GM21737 (cell line): ENCODE data around the gene ARHGAP12.
"Not testable (repeated sequence)": the region's sequence is repeated elsewhere in the genome, so short reads cannot be mapped to it uniquely, and the experiment has no call there.

Experiments used
- ATAC-seq: cut with Tn5 transposase; IDR thresholded peaks from one replicate; pipeline ENCODE4 v1.9.1; 2021; ENCODE audit warnings: mild to moderate bottlenecking, moderate library complexity; ENCODE audit not compliant: unreplicated experiment

ARHGAP12 gene, protein sequence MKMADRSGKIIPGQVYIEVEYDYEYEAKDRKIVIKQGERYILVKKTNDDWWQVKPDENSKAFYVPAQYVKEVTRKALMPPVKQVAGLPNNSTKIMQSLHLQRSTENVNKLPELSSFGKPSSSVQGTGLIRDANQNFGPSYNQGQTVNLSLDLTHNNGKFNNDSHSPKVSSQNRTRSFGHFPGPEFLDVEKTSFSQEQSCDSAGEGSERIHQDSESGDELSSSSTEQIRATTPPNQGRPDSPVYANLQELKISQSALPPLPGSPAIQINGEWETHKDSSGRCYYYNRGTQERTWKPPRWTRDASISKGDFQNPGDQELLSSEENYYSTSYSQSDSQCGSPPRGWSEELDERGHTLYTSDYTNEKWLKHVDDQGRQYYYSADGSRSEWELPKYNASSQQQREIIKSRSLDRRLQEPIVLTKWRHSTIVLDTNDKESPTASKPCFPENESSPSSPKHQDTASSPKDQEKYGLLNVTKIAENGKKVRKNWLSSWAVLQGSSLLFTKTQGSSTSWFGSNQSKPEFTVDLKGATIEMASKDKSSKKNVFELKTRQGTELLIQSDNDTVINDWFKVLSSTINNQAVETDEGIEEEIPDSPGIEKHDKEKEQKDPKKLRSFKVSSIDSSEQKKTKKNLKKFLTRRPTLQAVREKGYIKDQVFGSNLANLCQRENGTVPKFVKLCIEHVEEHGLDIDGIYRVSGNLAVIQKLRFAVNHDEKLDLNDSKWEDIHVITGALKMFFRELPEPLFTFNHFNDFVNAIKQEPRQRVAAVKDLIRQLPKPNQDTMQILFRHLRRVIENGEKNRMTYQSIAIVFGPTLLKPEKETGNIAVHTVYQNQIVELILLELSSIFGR

DNA sequence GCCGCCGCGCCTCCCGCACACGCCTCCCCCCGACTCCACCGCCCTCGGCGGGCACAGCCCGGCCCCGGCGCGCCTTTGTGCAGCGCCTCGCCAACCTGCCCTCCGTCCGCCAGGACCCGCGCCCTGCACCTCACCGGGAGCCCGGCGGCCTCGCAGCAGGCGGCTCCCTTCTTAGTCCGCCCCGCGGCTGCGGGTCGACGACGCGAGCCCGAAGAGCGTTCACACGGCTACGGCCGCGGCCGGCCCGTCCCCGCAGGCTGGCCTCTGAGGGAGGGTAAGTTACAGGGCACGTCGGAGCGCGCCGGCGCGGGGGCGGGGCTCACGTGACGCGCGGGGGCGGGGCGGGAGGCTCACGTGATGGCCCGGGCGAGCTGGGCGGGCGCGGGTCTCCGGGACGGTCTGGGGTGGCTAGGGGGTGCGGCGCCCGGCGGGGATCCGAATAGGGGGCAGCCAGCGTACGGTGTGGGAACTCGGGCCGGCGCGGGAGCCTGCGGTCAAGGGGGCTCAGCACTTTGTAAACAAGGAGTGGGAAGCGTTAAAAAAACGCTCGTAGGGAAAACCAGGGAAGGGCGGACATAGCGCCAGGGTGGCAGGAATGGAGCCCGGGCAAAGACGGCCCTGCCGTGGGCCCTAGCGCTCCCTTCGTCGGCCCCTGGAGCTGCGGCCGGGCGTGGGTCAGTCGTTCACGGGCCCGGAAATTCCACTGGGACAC, at the start of gene ARHGAP12:
Gene ARHGAP12 (minus strand): TSS at position 283 of the 712 bp plus-strand sequence. CDS start 19,976 bp downstream, outside the sequence.
- peak; percentile 69 for ATAC-seq

DNA sequence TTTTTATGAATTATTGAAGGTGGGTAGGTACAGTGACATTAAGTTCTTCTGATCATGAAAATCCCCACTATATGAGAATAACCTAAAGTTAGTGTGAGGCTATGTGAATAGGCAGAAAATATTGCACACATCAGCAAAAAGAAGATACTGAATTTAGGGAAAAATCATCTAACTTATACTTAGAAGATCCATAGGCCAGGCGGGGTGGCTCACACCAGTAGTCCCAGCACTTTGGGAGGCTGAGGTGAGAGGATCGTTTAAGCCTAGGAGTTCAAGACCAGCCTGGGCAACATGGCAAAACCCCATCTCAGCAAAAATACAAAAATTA, 49.5 kb upstream of the ARHGAP12 start:
- ATAC-seq: no peak

DNA sequence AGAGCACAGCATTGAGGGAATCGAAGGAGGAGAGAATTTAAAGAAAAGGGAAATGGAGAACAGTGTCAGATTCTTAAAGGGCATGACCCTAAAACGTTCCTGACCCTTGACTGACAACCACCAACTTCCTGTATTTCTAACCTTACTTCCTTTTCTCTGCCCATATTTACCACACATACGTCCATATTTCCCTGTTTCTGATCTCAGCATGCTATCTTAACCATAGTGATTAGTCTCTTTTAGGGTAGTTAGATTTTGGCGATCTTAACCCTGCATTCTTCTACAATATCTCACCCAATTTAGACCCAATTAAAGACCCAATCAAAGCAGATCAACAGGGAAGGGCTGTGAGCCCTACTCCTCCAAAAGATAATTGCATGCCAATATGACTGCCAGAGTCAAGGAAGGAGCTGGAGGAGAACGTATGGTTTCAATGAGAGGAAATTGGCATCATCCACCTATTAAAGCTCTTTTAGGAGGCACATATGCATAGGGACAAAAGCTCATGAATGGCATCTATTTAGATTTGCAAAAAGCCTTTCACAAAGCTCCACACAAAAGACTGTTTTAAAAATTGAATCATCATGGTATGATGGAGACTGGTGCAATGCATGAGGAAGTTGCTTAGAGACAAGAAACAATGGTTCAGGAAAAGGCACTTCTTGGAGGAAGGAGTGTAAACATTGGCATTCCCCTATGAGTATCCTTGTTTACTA, 49.0 kb upstream of the ARHGAP12 start:
- ATAC-seq: no peak

DNA sequence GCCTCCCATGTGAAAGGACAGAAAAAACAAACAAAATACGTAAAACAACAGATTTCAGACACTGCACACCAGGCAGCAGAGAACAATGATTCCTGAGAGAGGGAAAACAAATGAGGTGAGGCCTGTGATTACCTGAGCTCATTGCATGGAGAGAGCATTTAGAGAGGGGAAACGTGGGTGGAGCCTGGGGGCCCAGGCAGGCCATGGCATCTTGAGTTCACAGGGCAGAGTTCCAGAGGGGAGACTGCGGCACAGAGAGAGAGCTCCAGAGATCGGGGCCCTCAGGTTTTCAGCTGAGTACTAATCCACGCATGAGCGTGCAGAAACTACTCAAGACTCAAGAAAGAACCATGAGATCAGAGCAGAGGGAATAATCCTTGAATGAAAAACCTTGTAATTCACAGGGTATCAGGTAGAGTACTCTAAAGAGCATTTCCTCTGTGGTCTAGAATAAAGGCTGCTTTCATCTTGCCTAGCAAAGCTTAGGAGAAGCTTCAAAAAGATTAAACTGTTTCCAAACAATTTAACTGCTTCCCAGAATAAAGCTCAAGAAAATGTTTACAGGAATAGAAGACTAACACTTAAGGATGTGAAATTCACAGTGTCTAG, 46.6 kb upstream of the ARHGAP12 start:
- no peak for ATAC-seq

DNA sequence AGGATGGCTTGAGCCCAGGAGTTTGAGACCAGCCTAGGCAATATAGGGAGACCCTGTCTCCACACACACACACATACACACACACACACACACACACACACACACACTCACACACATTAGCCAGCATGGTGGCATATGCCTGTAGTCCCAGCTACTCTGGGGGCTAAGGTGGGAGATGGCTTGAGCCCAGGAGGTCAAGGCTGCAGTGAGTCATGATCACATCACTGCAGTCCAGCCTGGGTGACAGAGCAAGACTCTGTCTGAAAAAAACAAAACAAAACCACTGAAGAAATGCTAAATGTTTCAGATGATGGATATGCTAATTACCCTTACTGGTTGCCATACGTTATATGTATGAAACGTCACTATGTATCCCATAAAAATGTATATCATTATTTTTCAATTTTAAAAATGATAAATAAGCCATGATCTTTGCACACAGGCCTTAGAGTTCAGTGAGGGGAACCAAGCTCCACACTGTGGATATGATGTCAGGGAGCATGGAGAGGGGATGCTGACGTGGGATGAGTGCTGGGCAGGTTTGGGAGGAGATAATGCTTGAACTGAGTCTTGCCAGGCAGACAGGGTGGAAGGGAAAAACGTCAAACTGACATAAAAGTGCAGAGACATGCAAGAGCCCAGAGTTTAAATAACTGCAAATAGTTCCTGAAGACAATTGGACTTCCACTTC, 45.9 kb upstream of the ARHGAP12 start:
- no peak for ATAC-seq

DNA sequence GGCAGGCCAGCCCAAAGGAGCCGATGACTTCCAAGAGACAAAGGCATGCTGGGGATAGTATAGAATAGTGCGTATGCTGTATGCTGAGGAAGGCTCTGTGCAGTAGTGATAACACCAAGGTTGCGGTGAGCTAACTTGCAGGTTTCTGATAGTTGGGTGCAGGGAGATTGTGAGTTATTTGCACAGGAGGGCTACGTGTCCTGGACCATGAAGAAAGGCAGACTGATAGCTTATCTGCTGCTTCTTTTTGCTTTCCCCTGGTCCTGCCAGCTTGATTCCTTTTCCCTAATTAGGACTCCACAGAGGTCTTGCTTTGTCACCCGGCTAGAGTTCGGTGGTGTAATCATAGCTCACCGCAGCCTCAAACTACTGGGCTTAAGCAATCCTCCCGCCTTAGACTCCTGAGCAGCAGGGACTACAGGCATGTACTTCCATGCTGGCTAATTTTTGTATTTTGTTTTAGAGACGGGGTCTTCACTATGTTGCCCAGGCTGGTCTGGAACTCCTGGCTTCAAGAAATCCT, 43.9 kb upstream of the ARHGAP12 start:
- ATAC-seq: no peak

DNA sequence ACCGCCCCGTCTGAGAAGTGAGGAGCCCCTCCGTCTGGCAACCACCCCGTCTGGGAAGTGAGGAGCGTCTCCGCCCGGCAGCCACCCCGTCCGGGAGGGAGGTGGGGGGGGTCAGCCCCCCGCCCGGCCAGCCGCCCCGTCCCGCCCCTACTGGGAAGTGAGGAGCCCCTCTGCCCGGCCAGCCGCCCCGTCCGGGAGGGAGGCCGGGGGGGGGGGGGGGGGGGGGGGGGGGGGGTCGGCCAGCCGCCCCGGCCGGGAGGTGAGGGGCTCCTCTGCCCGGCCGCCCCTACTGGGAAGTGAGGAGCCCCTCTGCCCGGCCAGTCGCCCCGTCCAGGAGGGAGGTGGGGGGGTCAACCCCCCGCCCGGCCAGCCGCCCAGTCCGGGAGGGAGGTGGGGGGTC, 41.2 kb upstream of the ARHGAP12 start:
- not testable (repeated sequence) for ATAC-seq

DNA sequence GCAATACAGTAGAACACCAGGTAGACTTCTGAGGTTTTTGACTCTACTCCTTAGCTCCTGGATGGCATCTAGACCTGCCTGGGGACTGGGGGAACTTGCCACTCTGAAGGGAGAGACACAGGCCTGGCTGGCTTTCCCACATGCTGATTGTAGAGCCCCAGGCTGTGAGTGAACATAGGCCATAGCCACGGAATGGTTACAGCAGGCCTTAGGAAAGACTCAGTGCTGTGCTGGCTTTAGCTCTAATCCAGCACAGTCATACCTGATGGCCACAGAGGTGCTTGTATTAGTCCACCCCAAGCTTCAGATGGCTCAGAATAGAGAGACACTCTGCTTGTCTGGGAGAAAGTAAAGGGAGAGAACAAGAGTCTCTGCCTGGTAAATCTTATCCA, 35.0 kb upstream of the ARHGAP12 start:
- no peak for ATAC-seq

DNA sequence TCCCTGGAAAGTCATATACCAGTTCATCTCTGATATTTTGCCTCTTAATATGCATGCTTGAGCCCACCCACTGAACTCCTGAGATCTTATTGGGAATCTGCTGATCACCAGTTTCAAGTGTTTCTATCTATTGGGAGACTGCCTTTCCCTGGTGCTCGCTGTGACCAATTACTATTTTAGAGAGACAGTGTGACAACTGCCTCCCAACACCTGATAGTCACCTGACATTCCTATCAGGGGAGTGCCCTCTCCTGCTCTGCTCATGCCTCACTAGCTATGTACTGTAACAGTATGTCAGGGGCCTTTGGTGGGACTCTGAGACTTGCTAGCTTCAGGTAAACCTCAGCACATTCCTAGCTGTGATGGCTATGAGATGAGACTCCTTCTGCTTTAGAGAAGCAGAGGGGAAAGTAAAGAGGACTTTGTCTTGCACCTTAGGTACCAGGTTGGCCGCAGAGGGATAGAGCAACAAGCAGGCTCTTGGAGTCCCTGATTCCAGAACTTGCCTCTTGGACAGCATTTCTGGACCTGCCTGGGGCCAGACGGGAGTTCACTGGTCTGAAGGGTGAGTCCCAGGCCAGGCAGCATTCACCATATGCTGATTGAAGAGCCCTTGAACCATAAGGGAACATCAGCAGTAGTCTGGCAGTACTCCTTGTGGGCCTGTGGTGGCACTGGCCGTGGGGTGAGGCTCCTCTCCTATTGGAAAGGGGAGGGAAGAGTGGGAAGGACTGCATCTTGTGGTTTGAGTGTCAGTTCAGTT, 34.4 kb upstream of the ARHGAP12 start:
- ATAC-seq: no peak

DNA sequence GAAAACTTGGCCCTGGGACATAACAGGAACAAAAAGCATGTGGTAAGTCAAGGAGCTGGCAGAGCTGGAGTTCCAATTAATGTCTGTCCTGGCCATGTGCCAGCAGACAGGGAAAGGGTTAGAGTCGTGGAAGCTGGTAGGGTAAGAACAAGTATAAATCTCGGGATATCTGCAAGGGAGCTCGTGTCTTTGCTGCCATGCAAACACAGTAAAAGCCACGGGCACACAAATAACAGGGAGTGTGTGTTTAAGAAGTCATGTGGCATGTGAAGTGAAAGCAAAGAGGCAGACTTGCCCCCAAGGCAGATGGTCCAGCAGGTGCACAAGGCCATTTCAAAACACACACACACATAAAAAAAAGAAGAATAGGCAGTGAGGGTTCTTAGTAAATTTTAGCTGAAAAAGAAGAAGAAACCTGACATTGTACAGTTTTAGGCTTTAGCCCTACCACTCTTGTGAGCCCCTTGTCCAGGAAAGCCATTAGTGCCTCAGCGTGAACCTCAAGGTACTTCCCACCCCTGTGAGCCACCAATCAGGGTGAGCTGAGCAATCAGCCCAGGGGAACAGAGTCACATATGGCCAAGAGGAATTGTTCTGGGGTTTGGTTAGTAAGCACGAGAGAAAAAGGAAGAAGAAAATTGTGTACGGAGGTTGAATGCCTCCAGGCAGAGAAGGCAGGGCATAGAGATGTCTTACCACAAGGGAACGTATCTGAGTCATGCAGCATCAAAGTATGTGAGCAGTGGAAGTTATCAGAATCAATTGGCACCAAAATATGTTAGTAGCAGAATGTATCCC, 32.8 kb upstream of the ARHGAP12 start:
- no peak for ATAC-seq

DNA sequence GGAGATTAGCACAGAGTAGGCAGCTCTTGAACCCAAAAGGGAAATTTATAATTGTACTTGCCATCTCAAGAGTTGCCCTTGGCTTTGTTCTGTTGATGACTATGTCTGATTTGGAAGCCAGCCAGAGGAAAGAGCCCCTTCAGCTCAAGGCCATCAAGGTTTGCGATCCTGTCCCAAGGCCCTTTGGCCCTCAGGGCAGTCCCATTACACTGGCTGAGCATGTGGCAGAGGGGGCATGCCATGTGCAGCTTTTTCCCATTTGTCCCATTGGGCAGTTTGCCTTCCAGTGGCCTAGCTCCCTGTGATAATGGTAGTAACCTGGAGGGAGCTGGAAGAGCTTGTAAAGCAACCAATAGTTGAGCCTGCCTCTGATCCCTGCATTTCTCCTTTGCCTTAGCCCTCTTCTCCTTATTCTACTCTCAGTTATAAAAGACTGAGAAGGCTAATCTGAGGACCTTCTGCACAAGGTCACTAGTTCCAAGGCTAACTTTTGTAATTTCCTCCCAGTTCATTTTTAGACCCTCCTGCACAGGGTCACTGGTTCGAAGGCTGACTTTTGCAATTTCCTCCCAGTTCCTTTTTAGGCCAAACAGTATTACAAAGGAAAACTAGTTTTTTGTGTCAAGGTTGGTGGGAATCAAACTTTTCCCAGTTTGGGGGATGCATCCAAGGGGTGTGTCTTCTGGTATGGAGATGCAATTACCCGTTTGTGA, 31.0 kb upstream of the ARHGAP12 start:
- no peak for ATAC-seq

DNA sequence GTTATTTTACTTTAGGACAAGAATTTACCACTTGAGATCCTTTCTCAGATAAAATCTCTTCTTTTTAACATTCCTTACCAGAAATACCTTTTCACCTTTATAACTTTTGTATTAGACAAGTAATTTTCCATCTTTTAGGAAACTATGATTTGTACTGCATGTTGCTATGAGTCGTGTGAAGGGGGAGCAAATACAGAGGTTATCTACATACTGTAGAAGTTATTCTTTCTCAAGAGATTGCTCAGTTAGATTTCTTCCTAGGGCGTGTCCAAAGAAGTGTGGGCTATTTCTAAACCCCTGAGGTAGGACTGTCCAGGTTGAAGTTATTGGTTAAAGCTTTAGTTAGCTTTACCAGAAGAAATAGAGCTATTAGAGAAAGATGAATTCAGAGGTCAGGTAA, 30.2 kb upstream of the ARHGAP12 start:
- no peak for ATAC-seq

DNA sequence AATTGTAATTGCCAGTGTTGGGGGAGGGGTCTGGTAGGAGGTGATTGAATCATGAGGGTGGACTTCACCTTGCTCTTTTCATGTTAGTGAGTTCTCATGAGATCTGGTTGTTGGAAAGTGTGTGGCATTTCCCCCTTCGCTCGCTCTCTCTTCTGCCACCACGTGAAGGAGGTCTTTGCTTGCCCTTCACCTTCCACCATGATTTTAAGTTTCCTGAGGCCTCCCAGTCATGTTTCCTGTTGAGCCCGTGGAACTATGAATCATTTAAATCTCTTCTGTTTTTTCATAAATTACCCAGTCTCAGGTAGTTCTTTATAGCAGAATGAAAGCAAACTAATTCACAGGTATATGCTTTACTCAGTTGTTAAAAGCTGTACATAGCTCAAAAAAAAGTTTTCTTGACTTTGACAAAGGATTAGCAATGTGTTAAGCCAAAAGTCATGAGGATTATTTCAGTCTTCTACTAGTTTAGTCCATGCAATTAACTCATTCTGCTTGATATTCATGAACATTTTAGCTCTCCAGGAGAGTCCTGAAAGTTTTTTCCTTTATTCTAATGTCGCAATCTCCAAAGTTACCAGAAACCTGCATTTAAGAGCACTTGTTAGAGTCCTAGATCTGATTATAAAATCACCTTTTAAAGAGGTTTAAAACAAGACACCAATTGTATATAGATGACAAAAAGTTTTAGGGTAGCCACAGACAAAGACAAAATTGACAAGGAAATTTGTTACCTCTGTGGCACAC, 27.7 kb upstream of the ARHGAP12 start:
- no peak for ATAC-seq

DNA sequence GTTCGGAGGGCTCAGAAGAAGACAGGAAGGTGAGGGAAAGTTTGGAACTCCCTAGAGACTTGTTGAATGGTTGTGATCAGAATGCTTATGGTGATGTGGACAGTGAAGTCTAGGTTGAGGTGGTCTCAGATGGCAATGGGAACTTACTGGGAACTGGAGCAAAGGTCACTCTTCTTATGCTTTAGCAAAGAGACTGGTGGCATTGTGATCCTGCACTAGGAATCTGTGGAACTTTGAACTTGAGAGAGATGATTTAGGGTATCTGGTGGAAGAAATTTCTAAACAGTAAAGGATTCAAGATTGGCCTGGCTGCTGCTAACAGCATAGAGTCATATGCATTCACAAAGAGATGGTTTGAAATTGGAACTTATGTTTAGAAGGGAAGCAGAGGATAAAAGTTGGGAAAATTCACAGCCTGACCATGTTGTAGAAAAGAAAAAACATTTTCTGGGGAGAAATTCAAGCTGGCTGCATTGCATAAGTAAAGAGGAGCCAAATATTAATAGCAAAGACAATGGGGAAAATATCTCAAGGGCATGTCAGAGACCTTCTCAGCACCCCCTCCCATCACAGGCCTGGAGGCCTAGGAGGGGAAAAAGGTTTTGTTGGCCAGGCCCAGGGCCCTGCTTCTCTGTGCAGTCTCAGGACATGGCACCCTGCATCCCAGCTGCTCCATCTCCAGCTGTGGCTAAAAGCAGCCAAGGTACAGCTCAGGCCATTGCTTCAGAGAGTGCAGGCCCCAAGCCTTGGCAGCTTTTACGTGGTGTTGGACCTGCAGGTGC, 26.0 kb upstream of the ARHGAP12 start:
- no peak for ATAC-seq

DNA sequence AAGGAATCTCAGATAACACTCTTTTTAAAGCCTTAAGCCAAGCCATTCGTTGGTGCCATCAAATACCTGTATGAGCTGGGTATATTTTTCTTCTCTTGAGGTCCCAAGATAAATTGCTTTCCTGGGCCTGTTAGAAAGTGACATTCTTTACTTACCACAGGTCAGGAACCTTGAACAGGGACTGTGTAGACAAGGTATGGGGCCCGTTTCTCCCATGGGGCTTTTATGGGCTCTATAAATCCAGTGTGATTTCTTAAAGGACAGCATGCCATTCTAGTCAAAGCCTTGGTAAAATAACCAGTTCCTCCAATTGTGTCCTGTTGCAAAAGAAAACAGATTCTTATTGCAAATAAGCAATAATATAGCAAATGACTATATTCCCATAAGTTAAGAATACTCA, 24.8 kb upstream of the ARHGAP12 start:
- no peak for ATAC-seq

DNA sequence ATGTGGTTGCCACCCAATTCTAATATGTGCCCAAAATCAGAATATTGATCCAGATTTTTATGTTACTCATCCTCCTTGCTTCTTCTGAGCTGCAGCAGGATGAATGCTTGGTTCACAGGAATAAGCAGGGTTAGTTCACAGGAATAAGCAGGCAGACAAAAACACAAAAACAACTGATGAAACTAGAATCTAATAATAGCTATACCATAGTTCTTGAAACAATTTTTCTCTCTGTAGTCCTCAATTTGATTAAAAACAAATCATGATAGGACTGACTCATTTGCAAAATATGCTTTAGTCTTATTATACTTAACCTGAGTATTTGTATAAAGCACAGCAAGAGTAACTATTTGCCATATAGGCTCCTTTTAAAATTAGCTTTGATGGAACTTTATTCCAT, 24.4 kb upstream of the ARHGAP12 start:
- no peak for ATAC-seq
